ENCODE measurements around the gene IL11RA. TPM values are rescaled to one million over a fixed set of nuclear protein-coding genes. Genes with fewer than 3 reads are reported as not detected.
"Not testable (repeated sequence)": the region's sequence is repeated elsewhere in the genome, so short reads cannot be mapped to it uniquely, and the experiment has no call there.

The IL11RA gene
- polyA plus RNA-seq, 12 donors: 75.0 to 183 (median 124) TPM; not detected in 1

DNA sequence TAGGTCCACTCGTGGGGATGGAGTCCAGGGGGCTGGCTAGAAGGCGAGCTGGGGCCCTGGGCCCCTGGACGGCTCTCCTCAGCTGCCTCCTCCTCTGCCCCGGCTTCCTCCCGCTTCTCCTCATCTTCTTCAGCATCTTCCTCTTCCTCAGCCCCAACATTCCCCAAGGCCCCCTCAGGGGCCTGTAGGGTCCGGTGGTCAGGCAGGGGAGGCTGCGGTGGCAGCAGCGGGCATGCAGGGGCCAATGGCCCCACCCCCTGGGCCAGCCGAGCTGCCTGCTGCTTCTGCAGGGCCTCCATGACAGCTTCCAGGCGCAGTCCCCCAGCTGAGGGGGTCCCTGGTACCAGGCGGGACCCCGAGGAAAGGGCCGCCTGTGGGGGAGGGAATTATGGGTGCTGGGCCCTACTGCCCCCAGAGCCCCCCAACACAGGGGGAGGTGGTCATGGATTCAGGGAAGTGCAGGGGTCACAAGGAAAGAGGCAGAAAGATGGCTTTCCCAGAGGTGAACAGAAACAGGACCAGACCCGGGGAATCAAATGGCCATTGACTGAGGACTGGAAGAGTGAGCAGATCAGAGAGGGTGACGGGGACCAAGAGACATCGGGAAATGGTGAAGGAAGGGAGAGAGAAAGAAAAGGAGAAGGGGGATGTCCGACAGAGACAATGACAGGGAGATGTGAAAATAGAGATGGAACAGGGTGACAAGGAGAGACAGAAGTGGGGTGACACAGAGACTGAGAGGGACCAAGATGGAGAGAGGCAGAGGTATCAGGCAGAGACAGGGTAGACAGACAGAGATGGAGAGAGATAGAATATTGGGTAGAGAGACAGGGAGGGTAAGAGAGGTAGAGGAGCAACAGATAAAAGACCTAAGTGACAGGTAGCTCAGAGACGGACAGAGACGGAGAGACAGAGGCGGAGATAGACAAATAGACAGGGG, 24.0 kb upstream of the IL11RA start:
- DNase-seq: no peak

DNA sequence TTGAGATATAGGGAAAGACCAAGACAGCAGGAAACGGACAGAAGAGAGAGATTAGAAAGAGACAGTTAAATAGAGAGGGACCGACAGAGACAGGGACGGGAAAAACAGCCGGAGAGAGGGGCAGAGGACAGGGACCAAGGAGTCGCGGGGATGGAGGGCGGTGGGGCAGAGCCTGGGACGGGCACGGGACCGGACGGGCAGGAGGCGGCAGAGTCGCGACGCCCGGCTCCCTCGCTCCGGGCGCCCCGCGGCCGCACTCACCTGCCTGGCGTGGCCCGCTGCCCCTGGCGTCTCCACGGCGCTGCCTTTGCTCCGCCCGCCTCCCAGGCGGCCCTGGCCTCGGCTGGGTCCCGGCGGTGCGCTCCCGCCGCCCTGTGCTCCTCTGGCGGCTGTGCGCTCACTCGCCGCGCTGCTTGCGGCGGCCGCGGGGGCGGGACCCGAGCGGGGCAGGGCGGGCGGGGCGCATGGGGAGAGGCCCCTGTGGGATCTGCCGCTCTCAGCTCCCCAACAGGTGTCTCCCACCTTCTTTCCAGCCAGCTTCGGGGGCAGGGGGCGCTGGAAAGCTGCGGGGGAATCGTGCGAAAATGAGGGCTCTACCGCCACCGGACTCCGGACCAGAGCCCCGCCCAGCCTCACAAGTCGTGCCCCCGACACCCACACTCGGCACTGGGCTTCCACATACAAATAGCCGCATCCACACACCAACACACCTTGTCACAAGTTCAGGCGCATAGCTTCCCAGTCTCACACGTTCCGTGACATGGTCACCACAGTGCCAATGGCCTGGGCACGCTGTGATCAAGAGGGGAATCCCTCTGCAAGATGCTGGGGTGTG, 23.1 kb upstream of the IL11RA start, which contains the start of gene ARID3C:
ARID3C (minus strand) TSS at position 411 of the 835 bp plus-strand sequence. CDS start 1,052 bp downstream, outside the sequence.
- DNase-seq: no peak

DNA sequence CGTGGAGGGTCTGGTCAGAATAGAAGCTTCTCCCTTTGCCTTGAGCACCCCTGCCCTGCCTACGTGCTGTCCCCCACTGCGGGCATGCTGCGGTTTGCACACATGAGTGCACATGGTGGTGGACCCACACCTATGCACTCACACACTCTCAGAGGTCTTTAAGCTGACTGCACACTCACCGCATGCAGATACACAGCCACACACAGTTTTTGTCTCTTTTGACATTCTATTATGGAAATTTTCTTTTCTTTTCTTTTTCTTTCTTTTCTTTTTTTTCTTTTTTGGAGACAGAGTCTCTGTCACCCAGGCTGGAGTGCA, 22.5 kb upstream of the IL11RA start:
- DNase-seq: no peak

DNA sequence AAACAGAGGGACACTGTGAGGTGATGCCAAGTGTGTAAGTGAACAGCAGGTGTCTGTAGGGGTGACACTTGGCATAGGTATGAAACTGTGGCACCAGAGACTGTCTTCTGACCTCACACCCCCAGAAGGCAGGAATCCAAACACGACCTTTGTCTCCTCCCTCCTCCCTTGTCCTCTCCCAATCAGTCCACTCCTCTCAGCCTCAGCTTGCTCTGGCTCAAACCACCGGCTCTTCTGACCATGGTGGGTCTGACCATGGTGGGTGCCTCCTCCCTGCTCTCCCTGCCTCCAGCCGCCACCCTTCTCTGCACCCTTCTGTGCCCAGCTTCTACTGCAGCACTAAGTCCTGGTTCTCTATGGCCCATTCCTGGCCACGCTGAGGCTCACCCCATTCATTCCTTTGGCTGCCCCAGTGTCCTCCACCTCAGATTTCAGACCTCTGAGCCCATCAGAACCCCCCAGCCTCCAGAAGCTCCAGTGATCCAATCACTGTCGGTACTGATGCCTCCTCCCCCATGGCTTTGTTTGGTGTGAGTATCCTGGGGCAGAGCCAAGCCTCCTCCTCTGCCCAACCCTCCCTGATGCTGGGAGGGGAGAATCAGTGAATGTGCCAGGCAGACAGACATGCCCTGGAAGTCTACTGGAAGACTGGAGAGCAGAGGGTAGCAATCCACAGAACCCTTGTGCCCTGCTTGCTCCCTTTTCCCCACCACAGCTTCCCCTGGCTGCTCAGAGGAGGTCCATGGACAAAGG, 21.4 kb upstream of the IL11RA start:
- DNase-seq: no peak

DNA sequence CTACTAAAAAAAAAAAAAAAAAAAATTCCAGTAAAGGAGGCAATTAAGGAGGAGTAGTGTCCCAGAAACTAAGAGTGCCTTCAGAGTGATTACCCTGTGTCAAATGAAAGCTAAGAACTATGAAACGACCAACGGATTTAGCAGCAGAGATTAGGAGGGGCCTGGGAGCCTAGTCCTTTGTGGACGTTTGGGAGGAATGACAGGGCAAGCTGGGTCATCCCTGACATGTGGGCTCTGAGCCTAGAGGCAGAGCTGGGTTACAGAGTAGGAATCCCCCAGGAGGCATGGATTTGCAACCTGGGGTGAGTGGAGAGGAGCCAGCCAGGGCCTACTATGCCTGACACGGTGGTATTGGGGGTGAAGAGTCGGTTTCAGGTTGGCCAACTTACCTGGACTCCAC, 18.8 kb upstream of the IL11RA start:
- no peak for DNase-seq

DNA sequence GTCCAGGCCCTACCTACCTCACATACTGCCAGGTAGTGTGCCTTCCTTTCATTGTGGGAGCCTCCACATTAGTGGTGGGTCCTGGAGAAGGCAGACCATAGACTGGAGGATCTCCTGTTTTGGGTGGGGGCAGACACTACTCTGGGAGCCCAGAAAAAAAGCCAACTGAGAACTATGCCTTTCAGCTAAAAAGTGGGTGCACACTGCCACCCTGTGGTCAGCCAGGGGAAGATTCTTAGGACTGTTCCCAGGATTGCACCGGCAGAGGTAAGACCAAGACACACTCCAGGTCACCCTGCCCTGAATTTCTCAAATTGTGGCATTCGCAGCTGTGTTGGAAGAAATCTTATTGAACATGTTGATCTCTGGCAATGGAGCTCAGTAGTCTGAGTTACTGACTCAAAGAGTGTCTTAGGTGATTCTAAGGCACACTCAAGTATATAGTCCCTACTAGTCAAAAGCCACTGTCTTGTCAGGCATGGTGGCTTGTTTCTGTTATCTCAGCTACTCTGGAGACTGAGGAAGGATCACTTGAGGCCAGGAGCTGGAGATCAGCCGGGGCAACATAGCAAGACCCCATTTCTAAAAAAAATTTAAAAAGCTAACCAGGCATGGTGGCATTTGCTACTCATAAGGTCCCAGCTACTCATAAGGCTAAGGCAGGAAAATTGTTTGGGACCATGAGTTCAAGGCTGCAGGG, 18.0 kb upstream of the IL11RA start:
- no peak for DNase-seq

DNA sequence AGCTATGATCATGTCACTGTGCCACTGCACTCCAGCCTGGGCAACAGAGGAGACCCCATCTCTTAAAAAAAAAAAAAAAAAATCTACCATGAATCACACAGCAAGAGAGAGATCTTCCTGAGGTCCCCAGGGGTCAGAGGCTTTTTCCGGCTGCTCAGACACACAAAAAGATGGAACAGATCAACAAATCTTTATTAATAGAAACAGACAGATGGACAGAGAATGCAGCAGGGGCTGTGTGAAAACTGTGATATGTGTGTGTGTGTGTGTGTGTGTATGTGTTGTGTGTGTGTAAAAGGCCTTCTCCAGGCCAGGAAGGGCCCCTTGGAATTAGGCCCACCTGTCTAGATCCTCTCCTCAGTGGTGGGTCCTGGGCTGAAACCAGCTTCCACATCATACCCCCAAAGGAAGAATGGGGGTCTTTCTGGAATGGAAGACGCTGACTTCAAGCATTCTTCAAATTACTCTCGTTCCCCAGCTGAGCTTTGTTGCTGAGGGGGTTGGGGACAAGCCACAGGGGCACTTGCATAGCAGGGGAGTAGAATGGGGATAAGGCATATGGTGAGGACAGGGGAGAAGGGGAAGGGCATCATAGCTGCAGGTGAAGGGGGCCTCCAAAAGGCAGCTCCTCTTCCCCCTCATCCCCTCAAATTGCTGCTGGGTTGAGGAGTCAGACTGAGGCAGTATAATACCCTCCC, 17.3 kb upstream of the IL11RA start:
- DNase-seq: no peak

DNA sequence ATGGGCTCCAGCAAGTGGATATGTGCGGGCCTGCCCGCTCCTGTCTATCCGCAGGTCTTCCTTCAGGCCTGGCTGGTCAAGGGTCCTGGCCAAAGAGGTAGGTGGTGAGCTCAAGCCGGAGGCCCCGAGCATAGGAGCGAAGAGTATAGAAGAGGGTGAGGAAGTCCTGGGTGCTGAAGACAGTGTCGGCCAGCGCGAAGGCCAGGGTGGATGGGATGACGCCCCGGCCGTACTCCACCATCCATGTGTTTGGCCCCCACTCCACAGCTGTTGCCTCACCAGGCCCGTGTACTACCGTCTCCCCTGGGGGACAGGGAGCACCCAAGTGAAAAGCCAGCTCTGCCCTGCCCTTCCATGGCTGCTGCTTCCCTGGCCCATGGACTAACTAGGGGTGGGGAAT, 16.4 kb upstream of the IL11RA start:
- no peak for DNase-seq

DNA sequence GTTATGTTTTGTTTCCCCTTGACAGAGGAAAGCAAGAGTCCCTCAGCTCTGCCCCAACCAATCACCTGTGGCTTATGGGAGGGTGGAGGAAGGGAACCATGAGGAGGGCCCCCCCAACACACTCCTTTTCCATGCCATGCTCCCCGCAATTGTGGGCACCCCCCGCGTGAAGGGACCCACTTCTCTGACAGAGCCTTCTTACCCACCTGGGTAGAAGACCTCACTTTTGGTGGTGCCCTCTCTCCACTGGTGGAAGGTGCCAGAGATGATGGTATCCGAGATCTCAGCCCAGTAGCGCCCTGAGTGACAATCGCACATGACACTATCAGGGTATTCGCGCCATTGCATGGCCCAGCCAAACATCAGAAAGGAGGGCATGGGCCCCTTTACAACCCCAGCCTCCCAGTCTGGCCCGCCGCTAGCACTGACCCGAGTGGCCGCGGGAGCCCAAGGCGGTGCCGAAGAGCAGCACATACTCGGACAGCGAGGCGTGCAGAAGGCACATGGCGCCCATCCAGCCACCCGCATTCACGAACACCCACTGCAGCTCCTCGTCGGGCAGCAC, 15.1 kb upstream of the IL11RA start:
- DNase-seq: no peak

DNA sequence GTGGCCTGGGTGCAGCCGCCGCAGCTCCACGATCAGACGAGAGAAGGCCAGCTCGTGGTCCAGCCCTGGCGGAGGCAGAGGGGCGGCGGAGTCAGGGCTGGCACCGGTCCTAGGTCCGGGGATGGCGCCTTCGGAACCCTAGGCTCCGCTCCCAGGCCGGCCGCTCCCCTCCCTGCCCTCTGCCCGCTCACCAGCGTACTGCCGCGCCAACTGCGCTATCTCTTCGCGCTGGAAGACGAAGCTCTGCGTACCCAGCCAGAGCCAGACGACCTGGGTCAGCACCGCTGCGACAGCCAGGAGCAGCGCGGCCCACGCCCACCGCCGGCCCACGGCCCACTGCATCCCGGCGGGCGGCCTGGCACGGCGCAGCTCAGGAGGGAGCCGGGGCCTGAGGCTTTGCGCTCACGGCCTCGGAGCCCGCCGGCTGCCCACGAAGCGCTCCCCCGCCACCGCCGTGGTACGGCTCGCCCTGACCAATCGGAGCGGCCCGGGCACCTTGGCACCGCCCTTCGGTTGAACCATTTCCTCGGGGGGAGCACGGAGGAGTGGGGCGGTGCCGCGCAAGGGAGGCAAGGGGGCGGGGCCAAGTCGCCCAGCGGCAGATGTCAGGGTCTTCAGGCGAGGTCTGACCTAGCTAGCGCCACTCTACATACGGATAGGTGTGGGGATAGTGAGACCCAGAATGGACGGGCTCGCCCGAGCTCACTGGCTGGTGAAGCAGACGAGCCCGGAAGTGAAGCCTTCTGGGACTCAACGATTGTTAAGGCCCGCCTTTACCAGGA, 14.4 kb upstream of the IL11RA start, which contains the start of gene SIGMAR1:
SIGMAR1 (minus strand) TSS at position 432 of the 782 bp plus-strand sequence; CDS start at position 342, 90 bp downstream.
- peak; percentile 91 for DNase-seq

DNA sequence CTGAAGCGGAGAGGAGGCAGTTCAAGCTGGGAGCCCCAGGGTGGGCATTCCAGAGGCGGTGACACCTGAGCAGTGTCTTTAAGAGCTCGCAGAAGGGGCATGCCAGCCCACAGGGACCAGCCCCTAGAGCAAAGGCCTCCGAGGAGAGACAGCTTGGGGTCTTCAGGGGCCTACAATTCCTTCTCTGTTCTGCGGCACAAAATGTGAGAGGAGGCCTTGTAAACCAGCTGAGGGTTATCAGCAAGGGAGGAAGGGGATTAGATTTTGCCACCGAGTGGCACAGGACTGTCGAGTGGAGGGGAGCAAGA, 13.9 kb upstream of the IL11RA start:
- DNase-seq: no peak

DNA sequence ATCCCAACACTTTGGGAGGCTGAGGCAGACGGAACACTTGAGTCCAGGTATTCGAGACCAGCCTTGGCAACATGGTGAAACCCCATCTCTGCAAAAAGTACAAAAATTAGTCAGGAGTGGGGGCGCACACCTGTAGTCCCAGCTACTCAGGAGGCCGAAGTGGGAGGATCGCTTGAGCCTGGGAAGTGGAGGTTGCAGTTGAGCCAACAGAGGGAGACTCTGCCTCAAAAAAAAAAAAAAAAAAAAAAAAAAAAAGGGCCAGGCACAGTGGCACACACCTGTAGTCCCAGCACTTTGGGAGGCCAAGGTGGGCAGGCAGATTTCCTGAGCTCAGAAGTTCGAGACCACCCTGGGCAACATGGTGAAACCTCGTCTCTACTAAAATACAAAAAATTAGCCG, 12.7 kb upstream of the IL11RA start:
- DNase-seq: not testable (repeated sequence)

DNA sequence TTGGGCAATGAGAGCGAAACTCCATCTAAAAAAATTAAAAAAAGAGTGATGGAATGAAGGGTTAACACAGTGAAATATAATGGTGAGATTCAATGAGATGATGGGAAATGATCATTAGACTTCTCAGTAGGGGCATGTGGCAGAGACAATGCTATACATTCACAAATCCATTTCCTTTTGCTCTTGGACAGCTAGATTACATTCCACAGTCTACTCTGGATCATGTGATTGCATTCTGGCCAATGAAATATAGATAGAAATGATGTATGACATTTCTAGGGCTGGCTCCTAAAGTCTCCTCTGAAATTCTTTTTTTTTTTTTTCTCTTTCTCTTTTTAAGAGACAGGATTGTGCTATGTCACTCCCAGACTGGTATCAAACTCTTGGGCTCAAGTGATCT, 9.3 kb upstream of the IL11RA start:
- no peak for DNase-seq

DNA sequence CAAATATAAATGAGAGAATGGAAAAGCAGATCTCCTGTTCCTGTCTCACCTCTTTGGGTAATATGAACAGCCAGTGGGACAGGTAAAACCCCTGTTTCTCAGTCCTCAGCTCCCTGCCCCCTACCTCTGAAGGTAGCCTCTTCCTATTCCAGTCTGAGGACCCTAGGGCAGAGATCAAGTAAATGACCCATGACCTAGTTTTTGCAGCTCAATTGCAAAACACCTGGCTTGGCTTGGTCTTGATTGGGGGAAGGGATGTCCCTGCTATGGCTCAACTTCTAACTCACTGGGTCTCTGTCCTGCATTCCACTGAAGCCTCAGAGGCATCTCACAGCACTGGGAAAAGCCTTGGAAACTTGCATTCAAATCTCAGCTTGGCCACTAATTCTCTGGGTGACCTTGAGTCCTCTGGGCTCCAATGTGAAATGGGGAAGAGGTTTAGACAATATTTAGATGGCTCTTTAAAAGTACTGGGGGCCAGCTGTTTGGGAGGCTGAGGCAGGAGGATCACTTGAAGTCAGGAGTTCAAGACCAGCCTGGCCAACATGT, 7.1 kb upstream of the IL11RA start:
- no peak for DNase-seq

DNA sequence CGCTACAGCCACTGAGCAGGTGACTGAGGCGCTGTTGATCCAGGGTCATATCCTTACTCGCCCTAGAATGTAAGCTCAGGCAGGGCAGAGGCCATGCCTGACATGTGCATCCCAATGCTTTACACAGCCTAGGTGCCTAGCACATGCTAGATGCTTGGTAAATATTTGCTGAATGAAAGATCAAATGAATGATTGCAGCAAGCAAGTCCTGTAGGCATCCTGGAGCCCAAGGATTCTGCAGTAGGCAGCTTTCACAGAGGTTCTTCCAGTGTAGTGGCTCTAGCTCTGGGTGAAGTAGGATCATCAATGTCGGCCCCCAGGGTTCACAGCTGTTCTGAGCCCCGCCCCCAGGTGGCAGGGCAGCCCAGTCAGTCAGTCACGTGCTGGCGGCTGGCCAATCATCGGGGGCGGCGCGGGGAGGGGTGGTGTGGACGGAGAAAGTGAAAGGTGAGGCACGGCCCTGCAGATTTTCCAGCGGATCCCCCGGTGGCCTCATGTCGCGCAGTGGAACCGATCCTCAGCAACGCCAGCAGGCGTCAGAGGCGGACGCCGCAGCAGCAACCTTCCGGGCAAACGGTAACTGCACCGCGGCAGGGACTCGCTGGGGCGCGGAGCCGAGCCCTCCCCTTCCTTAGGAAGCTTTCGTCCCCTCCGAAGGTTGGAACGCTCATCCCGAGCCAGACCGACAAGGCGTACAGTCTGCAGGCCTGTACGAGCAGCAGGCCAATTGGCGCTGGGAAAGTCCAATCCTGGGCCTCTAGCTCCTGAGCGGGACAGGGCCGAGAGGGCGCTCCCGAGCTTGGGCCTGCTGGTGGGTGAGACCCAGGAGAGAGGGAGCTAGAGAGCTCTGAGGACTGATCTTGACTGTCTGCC, 5.5 kb upstream of the IL11RA start, which contains the start of gene GALT:
GALT (plus strand) TSS at position 465 of the 873 bp plus-strand sequence; CDS start at position 495, 30 bp downstream.
- DNase-seq: peak; percentile 88

DNA sequence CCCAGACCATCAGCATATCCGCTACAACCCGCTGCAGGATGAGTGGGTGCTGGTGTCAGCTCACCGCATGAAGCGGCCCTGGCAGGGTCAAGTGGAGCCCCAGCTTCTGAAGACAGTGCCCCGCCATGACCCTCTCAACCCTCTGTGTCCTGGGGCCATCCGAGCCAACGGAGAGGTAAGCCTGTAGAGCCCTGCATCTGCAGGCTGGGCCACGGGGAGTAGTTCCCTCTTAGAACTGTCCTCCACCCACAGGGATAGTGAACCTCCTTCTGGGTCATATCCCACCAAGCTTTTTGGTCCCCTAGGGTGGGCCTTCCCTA, 4.9 kb upstream of the IL11RA start:
- DNase-seq: no peak

DNA sequence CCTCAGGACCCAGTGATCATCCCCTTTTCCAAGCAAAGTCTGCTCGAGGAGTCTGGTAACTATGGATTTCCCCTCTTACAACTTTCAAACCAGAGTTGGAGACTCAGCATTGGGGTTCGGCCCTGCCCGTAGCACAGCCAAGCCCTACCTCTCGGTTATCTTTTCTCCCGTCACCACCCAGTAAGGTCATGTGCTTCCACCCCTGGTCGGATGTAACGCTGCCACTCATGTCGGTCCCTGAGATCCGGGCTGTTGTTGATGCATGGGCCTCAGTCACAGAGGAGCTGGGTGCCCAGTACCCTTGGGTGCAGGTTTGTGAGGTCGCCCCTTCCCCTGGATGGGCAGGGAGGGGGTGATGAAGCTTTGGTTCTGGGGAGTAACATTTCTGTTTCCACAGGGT, 4.3 kb upstream of the IL11RA start:
- no peak for DNase-seq

DNA sequence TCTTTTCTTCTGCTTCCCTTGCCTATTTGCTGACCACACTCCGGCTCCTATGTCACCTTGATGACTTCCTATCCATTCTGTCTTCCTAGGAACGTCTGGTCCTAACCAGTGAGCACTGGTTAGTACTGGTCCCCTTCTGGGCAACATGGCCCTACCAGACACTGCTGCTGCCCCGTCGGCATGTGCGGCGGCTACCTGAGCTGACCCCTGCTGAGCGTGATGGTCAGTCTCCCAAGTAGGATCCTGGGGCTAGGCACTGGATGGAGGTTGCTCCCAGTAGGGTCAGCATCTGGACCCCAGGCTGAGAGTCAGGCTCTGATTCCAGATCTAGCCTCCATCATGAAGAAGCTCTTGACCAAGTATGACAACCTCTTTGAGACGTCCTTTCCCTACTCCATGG, 3.3 kb upstream of the IL11RA start:
- DNase-seq: no peak
